HEK293 (cell line): ENCODE measurements around the gene COPE.

ENCODE experiments used
- CTCF ChIA-PET: fragments of 350-600 bp; formaldehyde crosslinking; extraction: SDS; loops from one replicate; lab custom pipeline; 2021; ENCODE audit warnings: antibody characterized with exemption; lab: Yijun Ruan, JAX
- POLR2A ChIA-PET: fragments of 300-600 bp; formaldehyde crosslinking; extraction: SDS; loops from one replicate; lab custom pipeline; 2020; ENCODE audit warnings: antibody characterized with exemption, inconsistent platforms; lab: Yijun Ruan, JAX
- H3K27ac ChIP-seq: fragments of 200-500 bp; sonication (Bioruptor generic); 2 replicates; pipeline ENCODE4 v1.5.1; 2014; ENCODE audit warnings: low read depth, low read length, control low read depth, inconsistent platforms; ENCODE audit errors: extremely low read depth
- H3K36me3 ChIP-seq, 2 experiments: fragments of 200-500 bp in 1 of 2; sonication (Bioruptor generic) in 1 of 2; 1 replicate in 1 of 2; 2 replicates in 1 of 2; pipeline ENCODE4 v1.5.1; 2014 to 2017; ENCODE audit warnings: inconsistent platforms in 2 of 2, low read length in 2 of 2; ENCODE audit not compliant: control insufficient read depth in 2 of 2, insufficient read depth in 1 of 2
- H3K4me1 ChIP-seq: fragments of 200-500 bp; sonication (Bioruptor generic); 2 replicates; pipeline ENCODE4 v1.5.1; 2014; ENCODE audit warnings: mild to moderate bottlenecking, low read length, inconsistent platforms; ENCODE audit not compliant: control insufficient read depth, insufficient read depth
- H3K4me3 ChIP-seq: 2 replicates; pipeline ENCODE4 v1.5.1; 2011; ENCODE audit warnings: low read depth, mild to moderate bottlenecking, control low read depth, low read length, moderate library complexity
- H3K9me3 ChIP-seq: fragments of 200-500 bp; sonication (Bioruptor generic); 2 replicates; pipeline ENCODE4 v1.5.1; 2014; ENCODE audit warnings: low read depth, low read length, inconsistent platforms; ENCODE audit not compliant: control insufficient read depth, insufficient read depth
- GLIS2 ChIP-seq: fragments of 450-650 bp; formaldehyde crosslinking; IDR thresholded peaks from 2 replicates; pipeline ENCODE4 v1.5.1; 2016; ENCODE audit warnings: missing biosample characterization, missing genetic modification characterization
- IKZF3 ChIP-seq: fragments of 450-650 bp; IDR thresholded peaks from 2 replicates; pipeline ENCODE4 v1.5.0; 2018; ENCODE audit warnings: missing biosample characterization, mild to moderate bottlenecking, missing genetic modification characterization, moderate library complexity
- KLF8 ChIP-seq: fragments of 450-650 bp; formaldehyde crosslinking; IDR thresholded peaks from 2 replicates; pipeline ENCODE4 v1.5.1; 2016; ENCODE audit warnings: missing biosample characterization, missing genetic modification characterization
- PRDM1 ChIP-seq: fragments of 450-650 bp; formaldehyde crosslinking; IDR thresholded peaks from 2 replicates; pipeline ENCODE4; 2016; ENCODE audit warnings: missing biosample characterization, missing genetic modification characterization
- REPIN1 ChIP-seq: fragments of 450-650 bp; formaldehyde crosslinking; IDR thresholded peaks from 2 replicates; pipeline ENCODE4 v1.5.1; 2017; ENCODE audit warnings: missing biosample characterization, missing genetic modification characterization, low read depth
- YY1 ChIP-seq: fragments of 450-650 bp; formaldehyde crosslinking; IDR thresholded peaks from 2 replicates; pipeline ENCODE4 v1.5.1; 2018; ENCODE audit warnings: missing biosample characterization, missing genetic modification characterization
- ZBTB26 ChIP-seq: fragments of 450-650 bp; formaldehyde crosslinking; optimal IDR thresholded peaks from 2 replicates; pipeline ENCODE3; 2016; ENCODE audit warnings: missing biosample characterization, mild to moderate bottlenecking, missing genetic modification characterization
- ZBTB8A ChIP-seq: fragments of 450-650 bp; formaldehyde crosslinking; IDR thresholded peaks from 2 replicates; pipeline ENCODE4 v1.5.1; 2016; ENCODE audit warnings: missing biosample characterization, missing genetic modification characterization
- ZFHX2 ChIP-seq: fragments of 450-650 bp; formaldehyde crosslinking; conservative IDR thresholded peaks from 2 replicates; pipeline ENCODE4 v1.5.1; 2016; ENCODE audit warnings: missing biosample characterization, missing genetic modification characterization
- ZNF175 ChIP-seq: fragments of 450-650 bp; formaldehyde crosslinking; IDR thresholded peaks from 2 replicates; pipeline ENCODE4 v1.5.1; 2016; ENCODE audit warnings: missing biosample characterization, missing genetic modification characterization
- ZNF184 ChIP-seq: fragments of 450-650 bp; IDR thresholded peaks from 2 replicates; pipeline ENCODE4 v1.5.1; 2018; ENCODE audit warnings: missing biosample characterization, mild to moderate bottlenecking, missing genetic modification characterization
- ZNF211 ChIP-seq: fragments of 450-650 bp; formaldehyde crosslinking; IDR thresholded peaks from 2 replicates; pipeline ENCODE4 v1.5.1; 2016; ENCODE audit warnings: low read depth, missing biosample characterization, missing genetic modification characterization
- ZNF223 ChIP-seq: fragments of 450-650 bp; formaldehyde crosslinking; IDR thresholded peaks from 2 replicates; pipeline ENCODE4 v1.5.1; 2016; ENCODE audit warnings: missing biosample characterization, missing genetic modification characterization
- ZNF24 ChIP-seq: fragments of 450-650 bp; formaldehyde crosslinking; IDR thresholded peaks from 2 replicates; pipeline ENCODE4 v1.5.1; 2016; ENCODE audit warnings: missing biosample characterization, missing genetic modification characterization
- ZNF335 ChIP-seq: fragments of 450-650 bp; formaldehyde crosslinking; conservative IDR thresholded peaks from 2 replicates; pipeline ENCODE4 v1.5.1; 2016; ENCODE audit warnings: missing biosample characterization, missing genetic modification characterization
- ZNF354C ChIP-seq: fragments of 450-650 bp; formaldehyde crosslinking; IDR thresholded peaks from 2 replicates; pipeline ENCODE4 v1.5.1; 2016; ENCODE audit warnings: missing biosample characterization, missing genetic modification characterization, low read depth, borderline replicate concordance
- ZNF610 ChIP-seq: fragments of 450-650 bp; formaldehyde crosslinking; IDR thresholded peaks from 2 replicates; pipeline ENCODE4 v1.5.1; 2016; ENCODE audit warnings: missing biosample characterization, missing genetic modification characterization, borderline replicate concordance
- ZNF621 ChIP-seq: fragments of 450-650 bp; formaldehyde crosslinking; IDR thresholded peaks from 2 replicates; pipeline ENCODE4 v1.5.1; 2017; ENCODE audit warnings: missing biosample characterization, missing genetic modification characterization
- ZNF658 ChIP-seq: fragments of 450-650 bp; formaldehyde crosslinking; IDR thresholded peaks from 2 replicates; pipeline ENCODE4; 2016; ENCODE audit warnings: missing biosample characterization, missing genetic modification characterization
- ZNF76 ChIP-seq: fragments of 450-650 bp; formaldehyde crosslinking; IDR thresholded peaks from 2 replicates; pipeline ENCODE4; 2016; ENCODE audit warnings: low read depth, missing biosample characterization, missing genetic modification characterization, borderline replicate concordance
- ZNF843 ChIP-seq: fragments of 450-650 bp; formaldehyde crosslinking; IDR thresholded peaks from 2 replicates; pipeline ENCODE4 v1.5.1; 2016; ENCODE audit warnings: missing biosample characterization, missing genetic modification characterization
- ZSCAN16 ChIP-seq: fragments of 450-650 bp; formaldehyde crosslinking; IDR thresholded peaks from 2 replicates; pipeline ENCODE4 v1.5.1; 2016; ENCODE audit warnings: missing biosample characterization, missing genetic modification characterization
- TF ChIP-seq, protein P1 (sequence below): fragments of 450-650 bp; formaldehyde crosslinking; IDR thresholded peaks from 2 replicates; pipeline ENCODE4 v1.5.1; 2016; ENCODE audit warnings: missing biosample characterization, missing genetic modification characterization
- TF ChIP-seq, protein P2 (sequence below): fragments of 450-650 bp; formaldehyde crosslinking; IDR thresholded peaks from 2 replicates; pipeline ENCODE4 v1.5.1; 2017; ENCODE audit warnings: missing biosample characterization, missing genetic modification characterization
- TF ChIP-seq, protein P3 (sequence below): fragments of 450-650 bp; formaldehyde crosslinking; IDR thresholded peaks from 2 replicates; pipeline ENCODE4 v1.5.1; 2016; ENCODE audit warnings: missing biosample characterization, missing genetic modification characterization

COPE gene

GRCh38 chr19:18940769-18941627, 21.8 kb upstream of the COPE start, which contains the start of gene HOMER3 (continued):
- TF ChIP-seq GLIS2 (tag by site-specific recombination) (no peak), ZNF621 (tag by site-specific recombination) (no peak), ZNF843 (tag by site-specific recombination) (no peak), ZSCAN16 (tag by site-specific recombination) (no peak), KLF8 (tag by site-specific recombination) (no peak), ZNF24 (tag by site-specific recombination) (no peak), ZNF335 (peak; percentile 84), ZFHX2 (0 out of 2 replicates have a peak, but pooled peaks have one; percentile 17), YY1 (tag by site-specific recombination) (no peak), ZBTB26 (tag by site-specific recombination) (peak; percentile 40), ZNF175 (tag by site-specific recombination) (no peak), ZNF223 (tag by site-specific recombination) (no peak), ZNF354C (tag by site-specific recombination) (no peak), ZNF184 (tag by site-specific recombination) (no peak), REPIN1 (tag by site-specific recombination) (no peak)
- TF ChIP-seq, protein P1, sequence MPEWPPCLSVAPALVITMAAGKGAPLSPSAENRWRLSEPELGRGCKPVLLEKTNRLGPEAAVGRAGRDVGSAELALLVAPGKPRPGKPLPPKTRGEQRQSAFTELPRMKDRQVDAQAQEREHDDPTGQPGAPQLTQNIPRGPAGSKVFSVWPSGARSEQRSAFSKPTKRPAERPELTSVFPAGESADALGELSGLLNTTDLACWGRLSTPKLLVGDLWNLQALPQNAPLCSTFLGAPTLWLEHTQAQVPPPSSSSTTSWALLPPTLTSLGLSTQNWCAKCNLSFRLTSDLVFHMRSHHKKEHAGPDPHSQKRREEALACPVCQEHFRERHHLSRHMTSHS (tag by site-specific recombination), result no peak
- TF ChIP-seq, protein P2, sequence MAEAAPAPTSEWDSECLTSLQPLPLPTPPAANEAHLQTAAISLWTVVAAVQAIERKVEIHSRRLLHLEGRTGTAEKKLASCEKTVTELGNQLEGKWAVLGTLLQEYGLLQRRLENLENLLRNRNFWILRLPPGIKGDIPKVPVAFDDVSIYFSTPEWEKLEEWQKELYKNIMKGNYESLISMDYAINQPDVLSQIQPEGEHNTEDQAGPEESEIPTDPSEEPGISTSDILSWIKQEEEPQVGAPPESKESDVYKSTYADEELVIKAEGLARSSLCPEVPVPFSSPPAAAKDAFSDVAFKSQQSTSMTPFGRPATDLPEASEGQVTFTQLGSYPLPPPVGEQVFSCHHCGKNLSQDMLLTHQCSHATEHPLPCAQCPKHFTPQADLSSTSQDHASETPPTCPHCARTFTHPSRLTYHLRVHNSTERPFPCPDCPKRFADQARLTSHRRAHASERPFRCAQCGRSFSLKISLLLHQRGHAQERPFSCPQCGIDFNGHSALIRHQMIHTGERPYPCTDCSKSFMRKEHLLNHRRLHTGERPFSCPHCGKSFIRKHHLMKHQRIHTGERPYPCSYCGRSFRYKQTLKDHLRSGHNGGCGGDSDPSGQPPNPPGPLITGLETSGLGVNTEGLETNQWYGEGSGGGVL (tag by site-specific recombination), result peak; percentile 41; the same call in 1 of the 2 replicates

DNA sequence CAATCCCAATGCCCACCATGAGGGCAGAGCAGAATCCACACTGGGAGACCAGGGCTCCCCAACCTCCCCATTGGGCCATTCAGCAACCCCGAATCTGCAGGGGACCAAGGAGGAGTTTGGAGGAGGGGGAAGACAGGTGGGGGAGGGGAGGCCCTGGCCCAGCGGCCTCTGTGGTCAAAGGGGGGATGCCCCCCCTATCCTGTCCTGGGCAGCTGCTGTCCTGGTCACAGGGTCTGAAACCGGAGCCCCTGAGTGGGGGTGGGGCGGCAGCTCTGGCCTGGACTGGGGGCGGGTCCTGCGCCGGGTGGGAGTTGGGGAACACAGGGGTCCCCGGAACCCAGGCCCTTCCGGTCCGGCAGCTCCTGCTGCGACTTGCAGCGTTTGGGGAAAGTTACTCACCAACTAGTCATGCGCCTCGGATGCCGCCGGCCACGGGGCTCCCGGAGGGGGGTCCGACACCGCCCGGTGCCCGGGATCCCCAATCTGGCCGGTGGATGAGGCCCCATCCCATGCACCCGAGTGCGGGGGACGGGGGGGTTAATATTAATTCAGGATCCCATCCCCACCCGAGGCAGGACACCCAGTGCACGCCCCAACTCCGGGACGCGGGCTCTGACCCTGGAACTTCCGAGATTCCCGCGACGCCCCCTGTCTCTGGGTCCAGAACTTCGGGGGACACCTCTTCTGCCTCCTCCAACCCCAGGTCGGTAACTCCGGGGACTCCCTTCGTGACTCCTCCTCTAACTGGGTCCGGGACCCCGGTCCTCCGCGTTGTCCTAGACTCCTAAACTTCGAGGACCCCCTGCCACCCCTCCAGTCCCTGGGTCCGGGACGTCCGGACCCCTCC, 21.0 kb upstream of the COPE start:
- Histone ChIP-seq H3K9me3 (no peaks in the 10 kb centered on the region), H3K27ac (no peak overlapping the region; the same call in 1 of the 2 replicates), H3K4me3 (peak overlapping the region; percentile 62), H3K4me1 (peaks cover 2% of the 10 kb centered on the region; the same call in 1 of the 2 replicates), H3K36me3 (peaks cover 0 to 4% of the 10 kb centered on the region in 2 experiments; a peak in 2 of 3 replicates)
- POLR2A ChIA-PET, result interaction anchor here (1.3 kb wide), 1 partner anchor 11 kb away, joined by 3 read pairs; no protein-coding TSS in a partner anchor
- CTCF ChIA-PET, result interaction anchor here (1.1 kb wide), 1 partner anchor 26 kb away, joined by 3 read pairs; no protein-coding TSS in a partner anchor
- TF ChIP-seq, protein P2 (tag by site-specific recombination), result 0 out of 2 replicates have a peak, but pooled peaks have one; percentile 30
- 0 out of 2 replicates have a peak, but pooled peaks have one; percentile 7 for TF ChIP-seq ZBTB8A (tag by site-specific recombination)
- TF ChIP-seq ZNF610 (tag by site-specific recombination), result no peak
- no peak for TF ChIP-seq PRDM1
- TF ChIP-seq ZNF335, result peak; percentile 85
- TF ChIP-seq IKZF3, result no peak
- TF ChIP-seq REPIN1 (tag by site-specific recombination), result no peak
- TF ChIP-seq ZNF658 (tag by site-specific recombination), result no peak
- TF ChIP-seq GLIS2 (tag by site-specific recombination), result 0 out of 2 replicates have a peak, but pooled peaks have one; percentile 7
- no peak for TF ChIP-seq ZNF211 (tag by site-specific recombination)
- no peak for TF ChIP-seq ZBTB26 (tag by site-specific recombination)
- TF ChIP-seq ZNF76, result no peak
- TF ChIP-seq, protein P3, sequence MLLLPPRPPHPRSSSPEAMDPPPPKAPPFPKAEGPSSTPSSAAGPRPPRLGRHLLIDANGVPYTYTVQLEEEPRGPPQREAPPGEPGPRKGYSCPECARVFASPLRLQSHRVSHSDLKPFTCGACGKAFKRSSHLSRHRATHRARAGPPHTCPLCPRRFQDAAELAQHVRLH (tag by site-specific recombination), result no peak
